DMS53 treated with DMSO at 0.1 percent for 48 hours (cell line): ENCODE measurements around the gene FUCA2.
A peak's percentile ranks its signal among the peaks of the same experiment; 100 is the strongest.
"Not testable (repeated sequence)": the region's sequence is repeated elsewhere in the genome, so short reads cannot be mapped to it uniquely, and the experiment has no call there.

ENCODE experiments used
- DNase-seq: peaks from one replicate; lab custom pipeline; 2025; ENCODE audit not compliant: unreplicated experiment; lab: John Stamatoyannopoulos, UW

Gene FUCA2

DNA sequence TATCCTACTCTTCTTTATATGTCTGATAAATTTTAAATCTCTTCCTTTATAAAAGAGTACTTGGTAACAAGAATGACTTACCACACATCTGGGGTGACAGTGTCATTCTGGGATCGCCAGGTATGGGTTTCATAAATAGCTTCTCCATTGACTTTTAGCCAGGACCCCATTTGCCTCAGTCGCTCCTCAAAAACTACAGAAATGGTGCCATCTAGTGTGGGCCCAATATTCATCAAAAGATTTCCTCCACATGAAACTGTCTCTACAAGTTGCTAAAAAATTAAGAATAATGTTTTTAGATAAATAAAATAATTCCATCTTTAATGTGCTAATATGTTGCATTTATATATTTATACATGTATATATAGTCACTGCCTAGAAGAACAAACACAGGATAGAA is 9.7 kb downstream of the FUCA2 start:
- no peak for DNase-seq

DNA sequence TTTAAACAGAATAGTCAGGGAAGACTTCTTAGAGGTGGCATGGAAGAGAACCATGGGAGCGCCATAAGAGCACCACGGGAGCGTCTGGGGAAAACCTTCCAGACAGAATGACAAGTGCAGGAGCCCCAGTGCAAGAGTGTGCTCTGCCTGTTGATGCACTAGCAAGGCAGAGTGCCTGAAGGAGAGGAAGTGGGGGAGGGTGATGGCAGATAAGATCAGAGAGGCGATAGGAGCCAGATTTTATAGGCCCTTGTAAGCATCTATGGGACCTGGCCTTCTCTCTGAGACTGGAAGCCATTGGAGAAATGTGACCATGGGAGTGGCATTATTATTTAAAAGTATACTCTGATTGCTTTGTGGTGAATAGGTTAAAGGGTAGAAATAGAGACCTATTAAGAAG is 13.1 kb downstream of the FUCA2 start:
- DNase-seq: no peak

DNA sequence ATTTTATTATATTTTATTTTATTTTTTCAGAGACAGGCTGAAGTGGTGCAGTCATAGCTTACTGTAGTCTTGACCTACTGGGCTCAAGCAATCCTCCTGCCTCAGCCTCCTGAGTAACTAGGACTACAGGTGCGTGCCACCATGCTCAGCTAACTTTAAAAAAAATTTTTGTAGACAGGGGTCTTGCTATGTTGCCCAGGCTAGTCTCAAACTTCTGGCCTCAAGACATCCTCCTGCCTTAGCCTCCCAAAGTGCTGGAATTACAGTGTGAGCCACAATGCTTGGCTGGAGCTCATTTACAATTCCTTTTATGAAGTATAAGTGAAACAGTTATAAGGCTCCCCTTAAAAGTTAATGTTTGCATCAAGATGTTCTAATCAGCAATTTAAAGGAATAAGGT is 14.5 kb downstream of the FUCA2 start:
- no peak for DNase-seq

- DNase-seq: no peak
Measured at GRCh38 chr6:143490775-143491174, 20.7 kb downstream of the FUCA2 start.

DNA sequence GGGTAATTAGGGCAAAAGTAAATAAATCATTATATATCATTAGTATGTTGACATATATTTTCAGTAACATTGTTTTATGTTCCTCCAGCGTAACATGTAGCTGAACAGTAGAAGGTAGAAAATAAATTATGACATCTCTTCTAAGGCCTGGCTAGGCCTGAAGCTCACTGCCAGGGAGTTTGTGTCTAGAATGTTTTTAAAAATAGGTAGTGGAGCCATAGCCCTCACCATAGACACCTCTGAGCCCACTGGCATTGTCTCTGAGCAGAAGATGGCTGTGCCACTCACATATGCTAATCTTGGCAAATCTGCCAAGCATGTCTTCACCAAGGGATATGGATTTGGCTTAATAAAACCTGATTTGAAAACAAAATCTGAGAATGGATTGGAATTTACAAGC is 21.3 kb downstream of the FUCA2 start:
- DNase-seq: no peak

GRCh38 chr6:143486752-143487151 is 24.8 kb downstream of the FUCA2 start:
- no peak for DNase-seq

DNA sequence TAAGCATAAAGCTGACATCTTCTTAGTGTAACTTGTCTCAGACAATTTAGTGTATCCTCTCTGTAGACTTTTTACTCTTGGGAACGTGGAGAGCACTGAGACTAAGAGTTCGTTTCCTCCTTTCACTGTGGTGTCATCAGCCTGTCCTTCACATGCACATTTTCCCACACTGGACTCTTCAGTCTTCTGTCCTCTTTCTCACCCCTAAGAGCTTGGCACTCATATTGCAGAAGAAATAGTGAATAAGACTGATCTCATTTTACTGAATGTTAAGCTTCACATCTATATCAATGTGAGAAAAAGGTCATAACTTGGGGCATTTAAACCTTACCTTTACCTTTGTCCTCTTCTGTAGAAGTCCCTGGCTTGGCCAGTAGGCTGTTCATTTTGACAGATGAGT is 25.6 kb downstream of the FUCA2 start:
- DNase-seq: no peak

DNA sequence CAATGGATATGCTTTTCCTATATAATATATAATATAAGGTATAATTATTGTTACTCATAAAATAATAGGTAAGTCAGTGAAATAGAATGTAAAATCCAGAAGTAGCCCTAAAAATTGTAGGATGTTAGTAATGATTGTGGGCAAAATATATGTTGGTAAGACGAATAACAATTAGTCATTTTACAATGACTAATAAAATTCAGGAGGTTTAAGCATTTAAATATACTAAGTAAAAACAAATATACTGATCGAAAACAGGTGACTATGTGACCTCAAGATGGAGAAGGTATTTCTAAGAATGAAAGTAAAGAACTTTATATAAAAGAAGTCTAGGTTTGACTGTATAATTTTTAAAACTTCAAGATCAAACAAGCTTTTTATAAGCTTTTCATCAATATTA is 28.9 kb downstream of the FUCA2 start:
- DNase-seq: no peak

GRCh38 chr6:143478479-143479062 is 32.9 kb downstream of the FUCA2 start:
- no peak for DNase-seq

- no peak for DNase-seq
Measured at GRCh38 chr6:143476545-143476944, 35.0 kb downstream of the FUCA2 start.

GRCh38 chr6:143471822-143472221 is 39.7 kb downstream of the FUCA2 start:
- DNase-seq: no peak

DNA sequence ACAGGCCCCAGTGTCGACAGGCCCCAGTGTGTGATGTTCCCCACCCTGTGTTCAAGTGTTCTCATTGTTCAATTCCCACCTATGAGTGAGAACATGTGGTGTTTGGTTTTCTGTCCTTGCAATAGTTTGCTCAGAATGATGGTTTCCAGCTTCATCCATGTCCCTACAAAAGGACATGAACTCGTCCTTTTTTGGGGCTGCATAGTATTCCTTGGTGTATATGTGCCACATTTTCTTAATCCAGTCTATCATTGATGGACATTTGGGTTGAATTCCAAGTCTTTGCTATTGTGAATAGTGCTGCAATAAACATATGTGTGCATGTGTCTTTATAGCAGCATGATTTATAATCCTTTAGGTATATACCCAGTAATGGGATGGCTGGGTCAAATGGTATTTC is 42.7 kb downstream of the FUCA2 start:
- DNase-seq: not testable (repeated sequence)

GRCh38 chr6:143468026-143468425 is 43.5 kb downstream of the FUCA2 start:
- DNase-seq: no peak

- no peak for DNase-seq
Measured at GRCh38 chr6:143465546-143465945, 46.0 kb downstream of the FUCA2 start.

DNA sequence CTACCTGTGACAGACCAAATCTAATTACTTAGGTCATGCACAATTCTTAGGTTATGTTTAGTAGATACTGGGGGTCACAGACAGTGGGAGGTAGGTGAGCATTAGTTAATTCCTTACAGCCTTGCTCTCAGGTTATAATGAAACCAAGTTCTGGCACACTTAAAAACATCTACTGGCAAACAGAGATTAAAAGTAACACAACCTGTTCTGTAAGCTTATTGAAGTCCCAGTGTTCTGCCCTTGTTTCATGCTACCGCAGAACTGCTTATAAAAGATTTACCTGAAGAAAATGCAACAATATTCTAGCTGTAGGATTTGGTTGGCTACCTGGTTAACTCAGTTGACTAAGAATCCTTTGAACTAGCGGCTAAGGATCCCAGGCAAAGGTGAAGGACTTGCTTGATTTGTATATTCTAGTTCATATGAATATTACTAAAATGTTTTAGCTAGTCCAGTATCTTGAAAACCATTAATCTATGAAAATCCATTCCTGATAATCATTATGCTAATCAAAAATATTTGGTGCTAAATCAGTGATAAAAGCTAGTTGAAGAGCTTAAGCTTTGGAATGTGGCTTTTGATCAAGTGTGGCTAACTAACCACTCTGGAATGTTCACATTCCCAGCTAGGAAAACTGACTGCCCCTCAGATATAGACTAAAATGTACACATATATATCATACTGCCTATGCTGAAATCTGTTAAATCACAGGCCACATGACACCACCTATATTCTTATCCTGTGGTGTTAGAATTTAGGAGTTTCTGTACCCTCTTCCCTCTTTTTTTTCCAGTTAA is 53.8 kb downstream of the FUCA2 start:
- no peak for DNase-seq

GRCh38 chr6:143451531-143451930 is 60.0 kb downstream of the FUCA2 start:
- no peak for DNase-seq

- peak; percentile 82 for DNase-seq
Measured at GRCh38 chr6:143450453-143451371, 60.8 kb downstream of the FUCA2 start, which contains the start of the genes ADAT2 and PEX3. TSS of gene ADAT2 (minus strand) at chr6:143450695. CDS start at chr6:143450658, 37 bp downstream. TSS of gene PEX3 (plus strand) at chr6:143450805. CDS start at chr6:143451043, 238 bp downstream.

DNA sequence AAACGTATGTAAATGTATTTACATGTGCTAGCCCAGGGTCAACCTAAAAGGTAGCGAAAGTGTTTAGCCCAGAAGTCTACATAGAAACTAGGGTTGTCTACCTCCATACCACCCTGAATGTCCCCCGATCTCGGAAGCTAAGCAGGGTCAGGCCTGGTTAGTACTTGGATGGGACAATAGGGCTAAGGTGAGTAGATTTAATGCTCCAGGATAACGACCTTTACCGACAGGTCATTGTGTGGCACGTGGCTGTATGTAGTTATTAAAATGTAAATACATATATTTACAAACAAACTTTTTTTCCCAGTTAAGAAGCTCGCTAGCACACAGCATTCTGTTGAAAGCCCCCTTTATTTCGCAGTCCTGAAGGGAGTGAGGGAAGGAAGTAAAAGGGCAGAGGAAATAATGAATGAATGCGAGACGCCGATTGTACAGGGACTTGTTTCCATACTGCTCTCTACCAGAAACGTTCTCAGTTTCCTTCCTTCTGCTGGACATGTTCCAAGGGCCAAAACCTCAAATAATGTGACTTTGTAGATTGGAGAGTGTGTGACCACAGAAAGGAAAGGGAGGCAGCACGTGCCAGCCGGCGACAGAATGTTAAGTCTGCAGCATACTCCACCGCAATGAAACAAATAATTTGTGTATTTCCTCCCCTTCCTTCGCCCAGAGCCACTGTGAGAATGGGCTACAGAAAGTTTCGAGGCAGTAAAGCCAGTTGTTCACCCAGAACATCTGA is 61.6 kb downstream of the FUCA2 start:
- DNase-seq: peak; percentile 9

GRCh38 chr6:143449082-143449713 is 62.3 kb downstream of the FUCA2 start:
- DNase-seq: no peak

DNA sequence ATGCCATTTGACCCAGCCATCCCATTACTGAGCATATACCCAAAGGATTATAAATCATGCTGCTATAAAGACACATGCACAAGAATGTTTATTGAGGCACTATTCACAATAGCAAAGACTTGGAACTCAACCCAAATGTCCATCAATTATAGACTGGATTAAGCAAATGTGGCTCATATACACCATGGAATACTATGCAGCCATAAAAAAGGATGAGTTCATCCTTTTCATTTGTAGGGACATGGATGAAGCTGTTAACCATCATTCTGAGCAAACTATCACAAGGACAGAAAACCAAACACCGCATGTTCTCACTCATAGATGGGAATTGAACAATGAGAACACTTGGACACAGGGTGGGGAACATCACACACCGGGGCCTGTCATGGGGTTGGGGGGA is 63.7 kb downstream of the FUCA2 start:
- not testable (repeated sequence) for DNase-seq
